HEK293T (cell line): ENCODE data around the gene BIVM.

ENCODE experiments used
- CTCF ChIA-PET: fragments of 350-600 bp; formaldehyde crosslinking; extraction: SDS; loops from one replicate; lab custom pipeline; 2021; ENCODE audit warnings: antibody characterized with exemption, inconsistent platforms; lab: Yijun Ruan, JAX
- POLR2A ChIA-PET: fragments of 350-600 bp; formaldehyde crosslinking; extraction: SDS; loops from one replicate; lab custom pipeline; 2020; ENCODE audit warnings: antibody characterized with exemption, inconsistent platforms; lab: Yijun Ruan, JAX
- DNase-seq: peaks from one replicate; pipeline ENCODE4 v3.0.0; 2012; ENCODE audit warnings: mixed read lengths; ENCODE audit errors: extremely low spot score
- ARNT ChIP-seq: fragments of 450-650 bp; IDR thresholded peaks from 2 replicates; pipeline ENCODE4 v1.6.1; 2017; ENCODE audit warnings: mild to moderate bottlenecking
- BHLHE40 ChIP-seq: fragments of 450-650 bp; IDR thresholded peaks from 2 replicates; pipeline ENCODE4 v1.6.1; 2016; ENCODE audit warnings: mild to moderate bottlenecking, moderate library complexity, borderline replicate concordance
- CTBP1 ChIP-seq: fragments of 450-650 bp; IDR thresholded peaks from 2 replicates; pipeline ENCODE4 v1.6.1; 2016; ENCODE audit warnings: borderline replicate concordance
- ELF4 ChIP-seq: fragments of 450-650 bp; IDR thresholded peaks from 2 replicates; pipeline ENCODE4 v1.6.1; 2017; ENCODE audit warnings: antibody characterized with exemption
- FOXA1 ChIP-seq: fragments of 450-650 bp; IDR thresholded peaks from 2 replicates; pipeline ENCODE4 v1.6.1; 2016; ENCODE audit warnings: mild to moderate bottlenecking
- FOXK2 ChIP-seq: fragments of 450-650 bp; IDR thresholded peaks from 2 replicates; pipeline ENCODE4 v1.6.1; 2016; ENCODE audit warnings: mild to moderate bottlenecking
- FOXM1 ChIP-seq: fragments of 450-650 bp; IDR thresholded peaks from 2 replicates; pipeline ENCODE4 v1.6.1; 2017; ENCODE audit warnings: mild to moderate bottlenecking, borderline replicate concordance
- HDGF ChIP-seq: fragments of 450-650 bp; IDR thresholded peaks from 2 replicates; pipeline ENCODE4 v1.6.1; 2017; ENCODE audit warnings: antibody characterized with exemption, borderline replicate concordance
- L3MBTL2 ChIP-seq: fragments of 450-650 bp; conservative IDR thresholded peaks from 2 replicates; pipeline ENCODE4 v1.6.1; 2016; ENCODE audit warnings: mild to moderate bottlenecking
- LEF1 ChIP-seq: fragments of 450-650 bp; IDR thresholded peaks from 2 replicates; pipeline ENCODE4 v1.6.1; 2017; ENCODE audit warnings: mild to moderate bottlenecking, borderline replicate concordance
- NFRKB ChIP-seq: fragments of 450-650 bp; IDR thresholded peaks from 2 replicates; pipeline ENCODE4 v1.6.1; 2016; ENCODE audit warnings: mild to moderate bottlenecking, moderate library complexity
- SP1 ChIP-seq: fragments of 450-650 bp; IDR thresholded peaks from 2 replicates; pipeline ENCODE4 v1.6.1; 2017
- SUZ12 ChIP-seq: fragments of 450-650 bp; IDR thresholded peaks from 2 replicates; pipeline ENCODE4 v1.6.1; 2016; ENCODE audit warnings: mild to moderate bottlenecking
- TARDBP ChIP-seq: fragments of 450-650 bp; IDR thresholded peaks from 2 replicates; pipeline ENCODE4 v1.6.1; 2016
- ZNF384 ChIP-seq: fragments of 450-650 bp; IDR thresholded peaks from 2 replicates; pipeline ENCODE4 v1.6.1; 2016
- TF ChIP-seq, protein P1 (sequence below): fragments of 450-650 bp; IDR thresholded peaks from 2 replicates; pipeline ENCODE4 v1.6.1; 2016

Gene BIVM, protein sequence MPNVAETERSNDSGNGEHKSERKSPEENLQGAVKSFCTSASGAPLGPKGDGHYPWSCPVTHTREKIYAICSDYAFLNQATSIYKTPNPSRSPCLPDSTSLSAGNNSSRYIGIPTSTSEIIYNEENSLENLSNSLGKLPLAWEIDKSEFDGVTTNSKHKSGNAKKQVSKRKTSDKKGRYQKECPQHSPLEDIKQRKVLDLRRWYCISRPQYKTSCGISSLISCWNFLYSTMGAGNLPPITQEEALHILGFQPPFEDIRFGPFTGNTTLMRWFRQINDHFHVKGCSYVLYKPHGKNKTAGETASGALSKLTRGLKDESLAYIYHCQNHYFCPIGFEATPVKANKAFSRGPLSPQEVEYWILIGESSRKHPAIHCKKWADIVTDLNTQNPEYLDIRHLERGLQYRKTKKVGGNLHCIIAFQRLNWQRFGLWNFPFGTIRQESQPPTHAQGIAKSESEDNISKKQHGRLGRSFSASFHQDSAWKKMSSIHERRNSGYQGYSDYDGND

DNA sequence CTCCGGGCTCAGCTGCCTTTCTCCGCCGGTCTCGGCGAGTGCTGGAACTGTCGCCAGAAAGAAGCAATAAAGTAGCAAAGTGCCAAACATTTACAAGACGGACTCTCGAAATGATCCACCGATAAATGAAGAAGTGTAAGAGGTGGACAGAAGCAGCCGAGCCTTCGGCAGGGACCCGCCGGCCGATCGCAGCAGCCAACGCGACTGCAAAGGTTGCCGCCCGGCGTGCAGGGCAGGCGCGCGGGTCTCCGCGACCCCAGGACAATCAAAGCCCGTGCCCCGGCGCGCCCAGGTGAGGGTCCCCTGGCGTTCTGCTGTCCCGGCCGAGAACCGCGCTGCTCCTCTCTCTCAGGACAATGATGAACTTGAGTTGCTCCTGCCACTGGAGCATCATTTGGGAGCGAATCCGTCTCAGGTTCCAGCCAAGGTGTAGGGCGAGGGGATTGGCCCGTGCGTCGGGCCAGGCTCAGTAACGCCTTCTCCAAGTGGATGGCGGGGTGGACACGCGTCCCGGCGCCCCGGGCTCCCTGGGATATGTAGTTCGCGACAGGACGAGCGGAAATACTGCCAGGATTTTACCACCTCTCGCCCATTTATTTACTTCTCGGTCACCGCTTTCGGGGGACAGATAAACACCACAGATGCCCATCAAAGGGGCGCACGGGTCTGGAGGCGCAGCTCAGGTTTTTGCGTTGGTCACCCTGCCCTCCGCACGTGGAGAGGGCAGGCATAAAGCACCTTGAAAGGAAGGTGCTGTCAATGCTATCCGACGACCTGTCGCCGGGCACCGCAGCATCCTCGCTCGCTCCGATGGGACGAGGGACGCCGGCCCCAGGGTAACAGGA lies at the start of gene BIVM, which contains the start of gene POGLUT2:
Gene BIVM, plus strand, starts transcription at position 539 of the 845 bp plus-strand sequence. CDS start 8,149 bp downstream, outside the sequence.
Gene POGLUT2, minus strand, starts transcription at position 396 of the 845 bp plus-strand sequence. Its CDS starts 306 bp downstream, at position 90.
- DNase-seq, result peak; percentile 77
- no peak for TF ChIP-seq TARDBP
- TF ChIP-seq ARNT, result no peak
- no peak for TF ChIP-seq NFRKB
- TF ChIP-seq, protein P1, sequence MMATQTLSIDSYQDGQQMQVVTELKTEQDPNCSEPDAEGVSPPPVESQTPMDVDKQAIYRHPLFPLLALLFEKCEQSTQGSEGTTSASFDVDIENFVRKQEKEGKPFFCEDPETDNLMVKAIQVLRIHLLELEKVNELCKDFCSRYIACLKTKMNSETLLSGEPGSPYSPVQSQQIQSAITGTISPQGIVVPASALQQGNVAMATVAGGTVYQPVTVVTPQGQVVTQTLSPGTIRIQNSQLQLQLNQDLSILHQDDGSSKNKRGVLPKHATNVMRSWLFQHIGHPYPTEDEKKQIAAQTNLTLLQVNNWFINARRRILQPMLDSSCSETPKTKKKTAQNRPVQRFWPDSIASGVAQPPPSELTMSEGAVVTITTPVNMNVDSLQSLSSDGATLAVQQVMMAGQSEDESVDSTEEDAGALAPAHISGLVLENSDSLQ, result no peak
- TF ChIP-seq ZNF384, result no peak
- TF ChIP-seq L3MBTL2, result peak; percentile 39
- no peak for TF ChIP-seq BHLHE40
- no peak for TF ChIP-seq LEF1
- TF ChIP-seq HDGF, result no peak
- TF ChIP-seq SUZ12, result no peak
- no peak for TF ChIP-seq ELF4
- TF ChIP-seq FOXK2, result no peak
- no peak for TF ChIP-seq FOXM1
- TF ChIP-seq SP1, result no peak
- no peak for TF ChIP-seq FOXA1
- peak; percentile 52 for TF ChIP-seq CTBP1
- ChIA-PET CTCF (interaction anchor here (0.9 kb wide), 1 partner anchor 214 kb away, joined by 3 read pairs; no protein-coding TSS in a partner anchor), POLR2A (interaction anchor here (1.1 to 2.5 kb wide), 3 partner anchors 11 to 47 kb away, joined by 3 to 11 read pairs (median 10); partner anchors contain the start of genes ERCC5 and TEX30)

DNA sequence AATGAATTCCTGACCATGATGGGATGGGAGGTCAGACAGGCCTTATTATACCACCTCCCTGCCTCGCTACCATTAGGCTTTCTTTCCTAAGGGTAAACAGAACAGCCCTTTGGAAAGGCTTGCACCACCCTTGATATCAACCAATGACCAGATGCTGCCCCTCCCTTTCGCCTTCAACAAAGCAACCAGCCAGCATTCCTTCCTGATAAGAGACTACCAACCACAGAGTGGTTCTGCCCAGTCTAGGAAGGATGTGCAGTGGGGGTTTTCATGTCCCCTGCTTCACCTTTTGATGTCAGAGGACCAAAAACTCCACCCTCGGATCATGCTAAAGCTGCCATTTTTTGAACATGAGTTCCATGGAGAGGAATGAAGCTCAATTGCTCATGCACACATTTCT lies 47.0 kb upstream of the BIVM start:
- TF ChIP-seq FOXK2 (no peak), LEF1 (no peak), ZNF384 (no peak), TARDBP (no peak), HDGF (no peak), CTBP1 (no peak)
- DNase-seq, result no peak
- POLR2A ChIA-PET, result interaction anchor here (1.0 kb wide), 1 partner anchor 22 kb away, joined by 3 read pairs; the partner anchor contains the start of gene TEX30
- CTCF ChIA-PET, result no interaction called here

DNA sequence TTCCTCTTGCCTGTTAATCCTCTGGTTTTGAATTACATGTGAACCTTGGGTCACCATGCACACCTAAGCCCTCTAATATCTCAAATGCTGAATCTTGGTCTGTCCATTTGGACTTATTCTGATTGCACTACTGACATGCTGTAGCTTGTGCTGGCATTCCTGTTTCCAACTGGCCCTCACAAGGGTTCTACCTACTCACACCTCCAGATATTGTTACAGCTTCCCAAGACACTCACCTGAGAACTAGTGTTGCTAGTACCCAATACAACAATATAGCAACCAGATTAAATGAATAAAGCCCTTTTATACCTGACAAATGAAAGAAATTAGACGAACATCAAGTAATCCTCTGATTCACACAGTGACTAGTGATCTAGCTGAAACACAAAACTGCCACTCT lies 41.9 kb upstream of the BIVM start:
- CTCF ChIA-PET, result no interaction called here
- POLR2A ChIA-PET, result interaction anchor here (0.6 to 1.3 kb wide), 2 partner anchors 17 to 160 kb away, joined by 3 to 4 read pairs; partner anchors contain the start of gene TPP2
- no peak for DNase-seq
- TF ChIP-seq FOXA1, result no peak
- TF ChIP-seq L3MBTL2, result no peak
- TF ChIP-seq NFRKB, result no peak
- TF ChIP-seq, protein P1, result no peak
- TF ChIP-seq SUZ12, result no peak
- TF ChIP-seq BHLHE40, result no peak
- TF ChIP-seq FOXK2, result no peak
- no peak for TF ChIP-seq CTBP1
- no peak for TF ChIP-seq ELF4
- no peak for TF ChIP-seq FOXM1
- no peak for TF ChIP-seq TARDBP
- no peak for TF ChIP-seq HDGF
- TF ChIP-seq ZNF384, result no peak
- TF ChIP-seq ARNT, result no peak
- no peak for TF ChIP-seq LEF1
- no peak for TF ChIP-seq SP1

DNA sequence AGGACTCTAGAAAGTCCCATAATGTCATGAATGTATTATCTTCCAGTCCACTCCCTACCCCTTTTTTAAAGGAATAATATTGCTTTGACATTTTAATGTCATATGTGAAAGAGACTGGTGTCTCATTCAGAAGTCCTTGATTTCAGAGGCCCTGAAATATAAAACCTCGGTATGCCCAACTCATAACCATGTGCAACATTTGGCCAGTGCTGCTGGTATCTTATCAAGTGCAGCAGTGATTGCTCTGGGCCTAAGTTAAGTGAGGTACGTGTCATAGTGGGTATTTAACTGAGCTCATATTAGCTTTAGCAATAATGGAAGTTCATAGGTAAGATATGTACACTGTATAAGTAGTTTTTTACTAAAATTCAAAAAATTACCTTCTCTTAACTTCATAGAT lies 40.1 kb upstream of the BIVM start:
- ChIA-PET POLR2A (no interaction called here), CTCF (no interaction called here)

More for the DNA sequence above, 40.1 kb upstream of the BIVM start:
- no peak for DNase-seq
- TF ChIP-seq FOXK2 (no peak), ZNF384 (no peak), L3MBTL2 (no peak), BHLHE40 (no peak), FOXM1 (no peak), SUZ12 (no peak), ARNT (no peak), NFRKB (no peak), CTBP1 (no peak), FOXA1 (no peak), TARDBP (no peak), HDGF (no peak), LEF1 (no peak), ELF4 (no peak), SP1 (no peak)
- TF ChIP-seq, protein P1, result no peak
